Adrenal gland (tissue), 5 donors: ENCODE measurements around the gene HHIPL1.

Experiments
- CTCF ChIP-seq, 6 experiments: fragments of 450-650 bp in 4 of 6; fragments of 200-600 bp in 2 of 6; sonication (generic) in 1 of 6; IDR thresholded peaks; 1 replicate in 5 of 6; 2 replicates in 1 of 6; pipeline versions ENCODE4 v1.5.1 to v1.8.0; 2016 to 2021; ENCODE audit warnings: antibody characterized with exemption in 6 of 6, mild to moderate bottlenecking in 2 of 6, moderate library complexity in 1 of 6
- POLR2A ChIP-seq, 2 donors: fragments of 450-650 bp; IDR thresholded peaks; one replicate each; pipeline ENCODE4 v1.6.1; 2017; ENCODE audit warnings: antibody characterized with exemption in 2 of 2, mild to moderate bottlenecking in 2 of 2, moderate library complexity in 1 of 2
- donor health status: DM: no; HTN: no; CAD: no.

- TF ChIP-seq CTCF (IDR thresholded peaks at IDR 0.05) = no peak
- no peak for TF ChIP-seq POLR2A (IDR thresholded peaks at IDR 0.05)
Observed at GRCh38 chr14:99715266-99716000, 70.5 kb downstream of the HHIPL1 start.
